HG03439 (cell line): ENCODE results near the gene FBXL13.
"Not testable (repeated sequence)": the region's sequence is repeated elsewhere in the genome, so short reads cannot be mapped to it uniquely, and the experiment has no call there.

Experiments
- ATAC-seq: cut with Tn5 transposase; IDR thresholded peaks from one replicate; pipeline ENCODE4 v1.9.1; 2021; ENCODE audit warnings: mild to moderate bottlenecking, moderate library complexity; ENCODE audit not compliant: unreplicated experiment

Gene FBXL13

GRCh38 chr7:102832674-102833073 is 241.9 kb downstream of the FBXL13 start:
- ATAC-seq, result no peak

GRCh38 chr7:102830197-102830596 is 244.4 kb downstream of the FBXL13 start:
- no peak for ATAC-seq

DNA sequence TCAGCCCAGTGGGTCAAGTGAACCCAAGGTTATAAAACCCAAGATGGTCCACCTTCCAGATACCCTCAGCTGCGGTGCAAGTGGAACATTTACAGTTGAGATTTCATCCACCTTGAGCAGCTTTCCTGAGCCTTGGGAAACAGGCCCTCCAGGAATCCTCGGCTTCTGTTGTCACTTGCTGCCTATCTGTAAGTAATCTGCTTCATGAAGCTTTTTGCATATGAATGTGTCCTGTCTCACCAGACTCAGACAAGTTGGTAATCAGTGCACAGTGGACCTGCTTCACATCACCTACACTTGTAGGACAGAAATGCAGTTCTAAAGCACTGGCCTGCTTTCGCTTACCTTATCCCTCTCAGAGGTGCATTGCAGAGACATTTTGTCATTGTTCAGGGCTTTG is 245.5 kb downstream of the FBXL13 start:
- ATAC-seq, result no peak

DNA sequence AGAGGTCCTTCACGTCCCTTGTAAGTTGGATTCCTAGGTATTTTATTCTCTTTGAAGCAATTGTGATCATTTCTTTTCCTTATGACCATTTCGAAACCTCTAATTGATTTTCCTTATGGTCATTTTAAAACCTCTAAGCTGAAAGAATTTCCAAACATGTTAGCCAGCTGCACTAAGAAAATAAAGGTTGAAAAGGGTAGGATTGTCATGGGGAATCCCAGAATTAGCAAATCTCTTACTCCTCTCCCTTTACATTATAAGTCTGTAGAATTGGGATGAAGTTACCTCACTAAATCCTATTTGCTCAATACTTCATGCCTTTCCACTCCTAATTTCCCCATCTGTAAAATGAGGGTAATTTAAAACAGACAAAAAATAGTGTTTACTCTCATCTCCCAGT is 246.3 kb downstream of the FBXL13 start:
- ATAC-seq, result no peak

DNA sequence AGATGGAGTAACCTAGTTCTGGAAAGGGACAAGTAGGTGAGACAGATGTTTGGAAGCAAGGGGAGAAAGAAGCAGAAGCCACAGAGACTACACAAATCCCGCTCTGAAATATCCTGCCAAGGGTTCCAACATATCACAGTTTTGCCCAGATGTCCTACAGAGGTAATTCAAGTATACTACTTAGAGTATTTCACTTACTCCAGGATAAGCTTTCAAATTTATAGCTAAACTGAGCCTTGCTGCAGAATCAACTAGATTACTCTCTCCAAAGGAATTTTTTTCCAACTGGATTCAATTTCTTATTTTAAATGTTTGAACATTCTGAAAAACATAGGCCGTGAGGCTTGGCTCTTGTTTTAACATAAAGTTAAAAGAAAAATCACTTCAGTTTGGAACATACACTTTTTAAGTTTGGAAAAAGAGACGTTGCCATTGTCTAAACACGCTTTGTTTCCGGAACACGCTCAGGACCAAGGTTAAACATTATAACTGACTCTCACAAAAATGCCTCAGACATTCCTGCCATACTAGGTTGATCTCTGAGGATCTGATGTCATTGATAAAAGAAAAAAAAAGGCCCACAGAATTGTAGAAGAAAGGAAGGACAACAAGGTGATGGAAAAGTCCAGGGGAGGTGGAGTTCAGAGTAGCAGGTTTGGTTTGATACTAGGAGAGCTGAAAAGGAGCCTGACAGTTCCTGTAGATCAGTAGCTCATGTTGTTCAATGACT is 251.0 kb downstream of the FBXL13 start:
- no peak for ATAC-seq

- no peak for ATAC-seq
Observed at GRCh38 chr7:102821994-102822747, 252.4 kb downstream of the FBXL13 start.

DNA sequence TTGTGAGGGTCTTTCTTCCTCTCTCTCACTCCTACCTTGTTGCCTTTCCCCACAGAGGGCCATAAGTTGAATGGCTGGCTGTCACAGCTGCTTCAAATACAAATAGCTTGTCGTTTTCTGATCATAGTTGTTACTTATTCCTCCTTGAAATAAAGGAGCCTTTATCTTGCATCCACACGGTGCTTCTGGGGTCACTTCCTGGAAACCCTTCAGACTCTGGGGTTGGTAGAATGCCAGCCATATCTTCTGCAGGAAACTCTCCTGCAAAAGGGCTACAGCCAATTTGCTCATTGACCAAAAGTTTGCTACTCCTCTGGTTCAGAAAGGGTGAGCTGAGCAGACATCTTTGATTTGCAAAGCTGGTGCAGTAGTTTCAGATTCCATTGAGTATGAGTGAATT is 255.4 kb downstream of the FBXL13 start:
- ATAC-seq, result no peak

DNA sequence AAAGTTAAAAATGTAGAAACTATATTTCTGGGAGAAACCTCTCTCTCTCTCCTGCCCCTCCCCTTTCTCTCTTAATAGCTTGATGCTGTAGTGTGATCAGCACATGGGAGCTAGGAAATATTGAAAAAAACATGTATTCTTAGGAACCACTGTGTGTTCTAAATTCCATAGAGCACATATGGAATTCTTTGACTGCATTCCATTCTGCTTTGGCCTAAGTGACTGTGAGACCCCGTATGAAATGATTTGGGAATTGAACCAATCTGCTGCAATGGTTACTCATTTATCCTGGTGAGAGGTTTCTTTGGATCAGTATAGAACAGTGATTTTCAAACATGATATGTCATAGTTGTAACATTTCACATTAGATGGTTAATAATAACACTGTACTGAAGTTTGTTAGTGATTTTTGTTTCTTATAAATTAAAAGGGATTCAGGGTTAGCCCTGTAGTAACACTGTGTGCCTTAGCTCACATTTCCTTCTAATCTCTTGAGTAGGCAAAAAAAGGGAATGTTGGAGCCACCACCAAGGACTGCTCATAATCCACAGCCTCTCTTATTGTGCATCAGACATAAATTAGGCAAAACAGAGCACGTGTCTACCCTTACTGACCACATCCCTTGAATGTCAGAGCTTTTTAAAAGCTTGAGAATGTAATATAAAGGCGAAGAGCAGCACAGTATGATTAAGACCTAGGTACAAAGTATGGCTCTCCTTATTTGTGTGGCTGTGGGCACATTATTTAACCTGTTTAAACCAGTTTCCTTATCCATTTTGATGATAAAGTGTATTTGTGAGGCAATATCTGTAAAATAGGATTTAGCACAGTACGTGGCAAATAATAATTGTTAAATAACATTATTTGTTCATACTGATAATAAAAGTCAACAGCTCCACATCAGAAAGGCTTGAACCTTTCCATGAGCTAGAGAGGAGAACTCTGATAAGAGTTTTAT is 256.7 kb downstream of the FBXL13 start:
- ATAC-seq, result no peak

GRCh38 chr7:102814025-102814471 is 260.5 kb downstream of the FBXL13 start:
- no peak for ATAC-seq

DNA sequence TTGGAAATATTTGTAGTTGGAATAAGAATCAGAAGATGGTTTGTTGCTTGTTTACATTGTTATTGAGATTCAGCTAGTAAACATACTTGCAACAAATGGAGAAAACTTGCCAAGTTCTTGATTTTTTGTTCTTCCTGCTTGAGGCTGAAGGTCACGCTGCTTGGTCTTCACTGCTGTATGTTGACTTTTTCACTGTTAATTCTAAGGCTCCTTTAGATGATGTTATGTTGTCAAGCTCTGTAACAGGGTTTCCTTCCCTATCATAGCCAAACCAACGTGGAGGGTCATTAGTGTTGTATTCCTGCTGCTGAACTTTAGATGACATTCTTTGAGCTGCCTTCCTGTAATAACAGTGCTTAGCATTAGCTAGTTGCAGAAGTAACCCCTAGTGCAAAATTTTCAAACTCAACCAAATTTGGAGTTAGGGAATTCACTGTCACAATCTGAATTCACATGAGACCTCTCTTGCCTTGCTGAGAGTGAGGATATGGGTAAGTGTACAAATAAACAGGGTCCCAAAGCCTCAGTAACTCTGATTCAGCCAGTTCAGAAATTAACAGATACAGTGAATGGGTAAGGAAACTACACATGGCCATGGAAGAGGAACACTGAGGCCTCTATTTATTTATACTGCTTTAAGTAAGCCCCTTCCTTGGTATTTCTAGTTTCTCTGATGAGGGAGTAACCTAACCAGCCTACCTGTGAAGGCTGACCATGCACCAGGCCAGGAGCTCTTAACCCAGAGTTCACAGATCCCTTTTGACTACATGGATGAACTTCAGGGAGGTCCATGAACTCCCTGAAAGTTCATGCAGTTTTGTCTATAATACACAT is 261.2 kb downstream of the FBXL13 start:
- ATAC-seq, result no peak

- ATAC-seq, result no peak
Observed at GRCh38 chr7:102811942-102812678, 262.5 kb downstream of the FBXL13 start.

- no peak for ATAC-seq
Observed at GRCh38 chr7:102810916-102811315, 263.7 kb downstream of the FBXL13 start.

DNA sequence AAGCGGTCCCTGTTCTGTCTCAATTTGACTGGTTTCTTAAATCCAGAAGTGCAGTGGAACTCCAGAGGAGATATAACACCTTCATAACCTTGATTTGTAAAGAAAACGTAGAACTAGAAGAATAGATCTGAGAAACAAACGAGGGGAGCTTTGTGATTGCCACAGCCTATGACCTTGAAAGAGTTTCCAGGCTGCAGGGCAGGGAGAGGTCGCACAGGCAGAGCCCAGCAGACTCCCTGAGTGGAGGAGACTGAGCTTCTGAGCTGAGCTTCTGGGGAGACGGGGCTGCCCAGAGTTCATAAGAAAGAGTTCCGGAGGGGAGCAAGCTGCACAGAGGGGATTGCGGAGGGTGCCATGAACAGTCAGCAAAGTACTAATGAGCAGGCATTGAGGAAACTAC is 268.0 kb downstream of the FBXL13 start:
- no peak for ATAC-seq

- ATAC-seq, result not testable (repeated sequence)
Observed at GRCh38 chr7:102795987-102796595, 278.5 kb downstream of the FBXL13 start.

- not testable (repeated sequence) for ATAC-seq
Observed at GRCh38 chr7:102794567-102794966, 280.0 kb downstream of the FBXL13 start.

DNA sequence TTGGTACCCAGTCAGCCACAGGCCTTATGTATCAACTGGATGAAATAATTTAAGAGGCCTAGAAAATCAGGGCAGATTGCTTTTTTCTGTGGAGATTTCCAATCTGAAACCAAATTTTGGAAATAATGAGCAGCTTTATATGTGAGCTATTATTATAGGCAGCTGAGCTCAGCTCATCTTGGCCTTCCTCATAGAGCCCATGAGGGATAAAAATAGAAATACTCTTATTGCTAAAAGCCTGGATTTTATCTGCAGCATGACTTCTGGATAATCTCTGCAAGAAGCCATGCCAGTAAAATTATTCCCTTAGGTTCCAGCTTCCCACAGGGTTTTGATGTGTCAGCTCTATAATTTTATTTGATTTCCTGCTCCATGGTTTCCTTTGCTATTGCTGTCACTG is 282.8 kb downstream of the FBXL13 start:
- not testable (repeated sequence) for ATAC-seq

DNA sequence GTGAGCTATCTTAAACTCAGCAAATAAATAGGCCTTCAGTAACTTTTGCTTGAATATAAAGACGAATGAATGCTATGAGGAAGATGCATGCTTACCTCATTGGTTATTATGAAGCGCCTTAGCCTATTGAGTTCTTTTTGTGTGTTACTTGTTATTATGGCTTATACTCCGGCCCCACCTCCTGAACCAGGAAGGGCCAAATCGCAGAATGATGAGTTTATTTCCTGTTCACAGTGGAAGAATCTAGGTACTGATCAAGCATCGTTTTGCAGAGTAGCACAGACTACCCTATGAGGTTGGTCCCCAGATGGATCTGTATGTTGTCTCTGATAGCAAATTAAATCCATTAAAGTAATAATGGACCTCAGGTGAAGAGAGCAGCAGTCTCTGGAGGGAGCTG is 283.2 kb downstream of the FBXL13 start:
- ATAC-seq, result not testable (repeated sequence)

DNA sequence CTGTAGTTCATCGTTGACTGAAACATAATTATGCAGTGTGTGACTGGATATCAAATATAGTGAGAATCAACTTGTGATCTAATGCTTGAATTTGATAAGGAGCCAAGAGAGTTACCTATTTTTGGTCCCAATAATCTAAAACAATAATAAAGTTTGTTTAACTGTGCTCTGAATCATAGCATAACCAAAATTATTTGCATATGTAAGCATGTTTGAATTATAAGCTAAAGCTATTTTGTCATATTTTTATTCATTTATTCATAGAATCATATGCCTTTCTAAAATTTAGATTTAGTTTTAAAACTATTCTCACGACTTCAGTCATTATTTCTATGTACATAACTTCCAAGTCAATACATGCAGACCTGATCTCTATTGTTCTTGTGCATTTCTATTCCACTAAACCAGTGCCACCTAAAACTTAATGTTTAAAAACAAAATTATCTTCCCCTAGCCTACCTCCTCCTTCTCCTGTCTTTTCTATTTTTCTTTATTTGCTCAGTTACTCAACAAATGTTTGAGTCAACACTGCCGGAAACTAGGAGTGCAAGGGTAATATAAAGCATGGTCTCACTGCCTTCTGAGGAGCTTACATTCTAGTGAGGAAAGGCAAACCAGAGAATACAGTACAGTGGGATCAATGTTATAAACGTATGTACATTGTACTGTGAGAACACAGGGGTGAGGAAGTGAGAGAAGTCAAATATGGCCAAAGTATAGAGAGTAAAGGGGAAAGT is 284.1 kb downstream of the FBXL13 start:
- ATAC-seq, result not testable (repeated sequence)
